ENCODE results near the gene HS3ST3A1.

DNA sequence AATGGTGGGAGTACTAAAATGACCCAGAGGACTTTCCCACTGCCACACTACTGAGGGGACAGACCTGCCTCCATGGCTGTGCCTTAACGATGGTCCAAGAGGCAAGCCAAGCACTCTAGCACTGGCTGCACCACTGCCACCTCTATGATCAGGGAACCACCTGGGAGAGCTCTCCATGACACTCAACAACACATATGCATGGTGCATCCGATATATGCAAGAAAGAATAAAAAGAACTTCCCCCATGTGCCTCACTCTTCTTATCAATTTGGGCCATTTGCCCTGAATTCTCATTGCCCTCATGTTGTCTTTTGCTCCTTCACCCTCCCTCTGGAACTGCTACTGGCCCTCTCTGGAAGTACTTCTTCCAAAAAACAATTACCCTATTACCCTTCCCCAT lies 99.5 kb downstream of the HS3ST3A1 start:
- TF ChIP-seq, protein P1, sequence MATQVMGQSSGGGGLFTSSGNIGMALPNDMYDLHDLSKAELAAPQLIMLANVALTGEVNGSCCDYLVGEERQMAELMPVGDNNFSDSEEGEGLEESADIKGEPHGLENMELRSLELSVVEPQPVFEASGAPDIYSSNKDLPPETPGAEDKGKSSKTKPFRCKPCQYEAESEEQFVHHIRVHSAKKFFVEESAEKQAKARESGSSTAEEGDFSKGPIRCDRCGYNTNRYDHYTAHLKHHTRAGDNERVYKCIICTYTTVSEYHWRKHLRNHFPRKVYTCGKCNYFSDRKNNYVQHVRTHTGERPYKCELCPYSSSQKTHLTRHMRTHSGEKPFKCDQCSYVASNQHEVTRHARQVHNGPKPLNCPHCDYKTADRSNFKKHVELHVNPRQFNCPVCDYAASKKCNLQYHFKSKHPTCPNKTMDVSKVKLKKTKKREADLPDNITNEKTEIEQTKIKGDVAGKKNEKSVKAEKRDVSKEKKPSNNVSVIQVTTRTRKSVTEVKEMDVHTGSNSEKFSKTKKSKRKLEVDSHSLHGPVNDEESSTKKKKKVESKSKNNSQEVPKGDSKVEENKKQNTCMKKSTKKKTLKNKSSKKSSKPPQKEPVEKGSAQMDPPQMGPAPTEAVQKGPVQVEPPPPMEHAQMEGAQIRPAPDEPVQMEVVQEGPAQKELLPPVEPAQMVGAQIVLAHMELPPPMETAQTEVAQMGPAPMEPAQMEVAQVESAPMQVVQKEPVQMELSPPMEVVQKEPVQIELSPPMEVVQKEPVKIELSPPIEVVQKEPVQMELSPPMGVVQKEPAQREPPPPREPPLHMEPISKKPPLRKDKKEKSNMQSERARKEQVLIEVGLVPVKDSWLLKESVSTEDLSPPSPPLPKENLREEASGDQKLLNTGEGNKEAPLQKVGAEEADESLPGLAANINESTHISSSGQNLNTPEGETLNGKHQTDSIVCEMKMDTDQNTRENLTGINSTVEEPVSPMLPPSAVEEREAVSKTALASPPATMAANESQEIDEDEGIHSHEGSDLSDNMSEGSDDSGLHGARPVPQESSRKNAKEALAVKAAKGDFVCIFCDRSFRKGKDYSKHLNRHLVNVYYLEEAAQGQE (IDR thresholded peaks at IDR 0.05) = no peak
- TF ChIP-seq, protein P2, sequence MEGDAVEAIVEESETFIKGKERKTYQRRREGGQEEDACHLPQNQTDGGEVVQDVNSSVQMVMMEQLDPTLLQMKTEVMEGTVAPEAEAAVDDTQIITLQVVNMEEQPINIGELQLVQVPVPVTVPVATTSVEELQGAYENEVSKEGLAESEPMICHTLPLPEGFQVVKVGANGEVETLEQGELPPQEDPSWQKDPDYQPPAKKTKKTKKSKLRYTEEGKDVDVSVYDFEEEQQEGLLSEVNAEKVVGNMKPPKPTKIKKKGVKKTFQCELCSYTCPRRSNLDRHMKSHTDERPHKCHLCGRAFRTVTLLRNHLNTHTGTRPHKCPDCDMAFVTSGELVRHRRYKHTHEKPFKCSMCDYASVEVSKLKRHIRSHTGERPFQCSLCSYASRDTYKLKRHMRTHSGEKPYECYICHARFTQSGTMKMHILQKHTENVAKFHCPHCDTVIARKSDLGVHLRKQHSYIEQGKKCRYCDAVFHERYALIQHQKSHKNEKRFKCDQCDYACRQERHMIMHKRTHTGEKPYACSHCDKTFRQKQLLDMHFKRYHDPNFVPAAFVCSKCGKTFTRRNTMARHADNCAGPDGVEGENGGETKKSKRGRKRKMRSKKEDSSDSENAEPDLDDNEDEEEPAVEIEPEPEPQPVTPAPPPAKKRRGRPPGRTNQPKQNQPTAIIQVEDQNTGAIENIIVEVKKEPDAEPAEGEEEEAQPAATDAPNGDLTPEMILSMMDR (IDR thresholded peaks at IDR 0.05; ENCODE audit: low read depth, low read length, missing input control) = no peak
- TF ChIP-seq TAF1 (conservative IDR thresholded peaks at IDR 0.05) (no peak), RAD21 (IDR thresholded peaks at IDR 0.05) (no peak), RXRA (IDR thresholded peaks at IDR 0.05) (no peak), SP1 (IDR thresholded peaks at IDR 0.05) (no peak), YY1 (IDR thresholded peaks at IDR 0.05) (no peak)
- TF ChIP-seq, protein P3, sequence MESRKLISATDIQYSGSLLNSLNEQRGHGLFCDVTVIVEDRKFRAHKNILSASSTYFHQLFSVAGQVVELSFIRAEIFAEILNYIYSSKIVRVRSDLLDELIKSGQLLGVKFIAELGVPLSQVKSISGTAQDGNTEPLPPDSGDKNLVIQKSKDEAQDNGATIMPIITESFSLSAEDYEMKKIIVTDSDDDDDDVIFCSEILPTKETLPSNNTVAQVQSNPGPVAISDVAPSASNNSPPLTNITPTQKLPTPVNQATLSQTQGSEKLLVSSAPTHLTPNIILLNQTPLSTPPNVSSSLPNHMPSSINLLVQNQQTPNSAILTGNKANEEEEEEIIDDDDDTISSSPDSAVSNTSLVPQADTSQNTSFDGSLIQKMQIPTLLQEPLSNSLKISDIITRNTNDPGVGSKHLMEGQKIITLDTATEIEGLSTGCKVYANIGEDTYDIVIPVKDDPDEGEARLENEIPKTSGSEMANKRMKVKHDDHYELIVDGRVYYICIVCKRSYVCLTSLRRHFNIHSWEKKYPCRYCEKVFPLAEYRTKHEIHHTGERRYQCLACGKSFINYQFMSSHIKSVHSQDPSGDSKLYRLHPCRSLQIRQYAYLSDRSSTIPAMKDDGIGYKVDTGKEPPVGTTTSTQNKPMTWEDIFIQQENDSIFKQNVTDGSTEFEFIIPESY (IDR thresholded peaks at IDR 0.05) = no peak
